ENCODE results near the gene YBX3. TPM values are rescaled to one million over a fixed set of nuclear protein-coding genes. Genes with fewer than 3 reads are reported as not detected.

YBX3 gene
- total RNA-seq, 1 donor from 2014 or later: 16.7 TPM

DNA sequence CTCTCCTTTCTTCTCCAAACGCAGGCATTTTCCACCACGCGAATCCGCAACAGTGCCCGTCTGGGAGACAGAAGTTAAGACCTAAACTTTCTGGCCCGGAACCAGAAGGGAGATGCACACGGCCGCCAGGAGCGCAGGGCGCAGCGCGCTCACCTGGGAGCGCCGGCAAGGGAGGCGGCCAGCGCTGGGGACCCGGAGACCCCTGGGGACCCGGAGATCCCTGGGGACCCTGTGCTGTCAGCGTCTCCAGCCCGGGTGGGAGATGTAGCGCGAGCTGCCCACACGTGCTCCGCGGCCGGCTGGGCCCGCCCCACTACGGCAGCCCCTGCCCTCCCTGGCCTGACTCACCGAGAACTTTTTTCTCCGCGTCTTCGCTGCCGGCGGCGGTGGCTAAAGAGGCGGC, 620 bp downstream of the YBX3 start:
- peak; percentile 48 for DNase-seq (ENCODE audit: low spot score)
- ATAC-seq: peak; percentile 66

DNA sequence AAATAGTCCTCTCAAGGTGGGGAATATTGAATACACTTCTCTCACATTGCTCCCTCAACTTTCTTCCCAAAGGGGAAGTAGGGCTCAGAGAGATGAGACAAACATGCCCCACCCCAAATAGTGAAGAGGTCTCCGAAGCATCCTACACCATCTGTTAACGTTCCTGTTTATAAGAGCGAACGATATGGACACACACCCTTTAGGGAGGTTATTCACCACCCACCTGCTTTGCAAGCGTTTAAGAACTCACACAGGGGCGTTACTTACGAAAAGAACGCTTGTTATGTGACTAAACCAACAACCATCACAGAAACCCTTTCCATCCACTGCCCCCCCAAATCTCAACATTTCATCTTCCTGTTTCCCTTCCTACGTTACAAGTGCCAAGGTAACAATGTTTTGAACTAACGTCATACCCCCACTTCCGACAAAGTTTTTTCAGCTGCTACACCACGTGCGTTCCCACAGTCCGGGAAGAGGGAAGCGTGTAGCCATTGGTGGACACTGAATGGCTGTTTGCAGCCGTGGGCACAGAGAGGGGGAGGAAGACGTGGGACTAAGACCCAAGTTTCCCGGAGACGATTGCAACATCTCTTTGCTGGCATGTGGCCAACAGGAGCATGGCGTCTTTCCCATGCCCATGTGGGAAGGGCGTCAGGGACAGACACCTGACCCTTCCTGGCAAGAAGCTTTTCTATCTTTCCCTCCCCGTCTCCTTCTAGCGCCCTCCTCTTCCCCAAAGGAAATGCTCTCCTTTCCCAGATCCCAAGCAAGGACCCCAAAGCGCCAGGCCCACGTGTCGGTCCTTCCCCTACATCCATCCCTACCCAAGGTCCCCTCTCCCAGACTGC, 1.2 kb downstream of the YBX3 start:
- DNase-seq (ENCODE audit: low spot score): peak; percentile 64
- peak; percentile 47 for ATAC-seq

DNA sequence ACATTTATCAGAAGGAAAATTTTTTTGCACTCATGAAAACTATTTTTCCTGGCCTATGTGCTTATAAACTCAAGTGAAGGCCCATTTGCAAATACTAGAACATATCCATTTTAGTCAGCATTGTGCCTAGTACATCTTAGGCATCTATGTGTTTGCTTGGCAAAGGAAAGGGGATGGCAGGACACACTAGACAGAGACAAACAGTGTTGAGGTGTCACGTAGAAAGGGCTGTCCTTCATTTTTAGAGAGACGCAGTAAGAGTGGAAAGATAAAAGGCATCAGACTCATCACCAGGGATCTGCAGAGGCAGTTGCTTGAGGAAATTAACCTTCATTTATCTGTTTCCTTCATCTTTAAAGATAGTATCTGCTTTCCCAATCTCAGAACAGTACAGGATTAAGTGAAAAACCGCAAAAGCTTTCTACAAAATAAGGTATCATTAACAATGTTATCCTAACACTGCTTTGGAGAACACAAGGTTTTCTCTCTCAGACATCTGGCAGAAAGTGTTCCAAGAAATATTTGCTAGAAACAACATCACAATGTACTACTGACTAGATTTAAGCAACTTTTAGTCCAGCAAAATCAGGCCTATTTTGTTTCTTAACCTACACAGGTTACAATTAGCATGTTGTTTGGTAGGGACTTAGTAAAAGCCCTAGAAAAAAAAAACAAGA, 2.0 kb downstream of the YBX3 start:
- ATAC-seq (no peak), DNase-seq (ENCODE audit: low spot score) (no peak)

DNA sequence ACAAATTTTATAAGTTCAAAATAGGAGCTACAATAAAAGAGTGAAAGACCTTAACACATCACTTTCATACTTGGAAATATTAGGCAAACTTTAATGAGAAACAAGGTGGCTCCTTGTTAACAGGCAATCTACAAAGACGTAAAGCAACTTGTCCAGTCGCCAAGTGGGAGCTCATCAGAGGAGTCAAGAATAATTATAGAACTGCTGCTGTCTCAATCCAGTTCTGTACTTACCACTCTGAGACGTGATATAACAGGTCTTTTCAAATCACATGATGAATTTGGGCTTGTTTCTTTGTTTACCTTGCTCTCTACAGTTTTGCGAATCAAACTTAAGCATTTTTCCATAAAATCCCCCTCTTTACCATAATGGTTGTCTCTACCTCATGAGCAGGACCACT, 3.6 kb downstream of the YBX3 start:
- DNase-seq (ENCODE audit: low spot score) (no peak), ATAC-seq (no peak)

DNA sequence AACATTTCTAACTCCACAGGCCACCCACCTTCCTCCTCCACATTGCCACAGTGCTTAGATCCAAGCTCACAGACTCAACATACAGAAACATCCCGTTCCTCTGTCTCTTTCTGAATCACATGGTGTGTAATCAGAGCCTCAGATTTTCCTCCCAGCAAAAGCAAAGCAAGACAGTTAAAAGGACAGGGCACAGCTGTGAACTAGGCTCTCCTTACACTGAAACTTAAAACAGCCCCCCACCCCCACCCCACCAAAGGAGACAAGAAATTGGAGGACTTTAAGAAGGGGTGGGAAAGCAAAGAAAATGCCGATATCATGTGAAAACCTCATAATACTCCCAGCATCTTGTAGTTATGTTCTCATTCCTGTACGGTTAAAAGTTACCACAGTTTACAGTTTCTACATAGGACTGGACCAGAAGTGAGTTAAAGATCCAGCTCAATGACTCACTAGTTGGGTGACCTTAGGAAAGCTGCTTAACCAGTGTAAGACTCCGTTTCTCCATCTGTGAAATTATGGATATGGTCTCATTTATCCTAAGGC, 4.8 kb downstream of the YBX3 start:
- ATAC-seq (no peak), DNase-seq (ENCODE audit: low spot score) (no peak)

DNA sequence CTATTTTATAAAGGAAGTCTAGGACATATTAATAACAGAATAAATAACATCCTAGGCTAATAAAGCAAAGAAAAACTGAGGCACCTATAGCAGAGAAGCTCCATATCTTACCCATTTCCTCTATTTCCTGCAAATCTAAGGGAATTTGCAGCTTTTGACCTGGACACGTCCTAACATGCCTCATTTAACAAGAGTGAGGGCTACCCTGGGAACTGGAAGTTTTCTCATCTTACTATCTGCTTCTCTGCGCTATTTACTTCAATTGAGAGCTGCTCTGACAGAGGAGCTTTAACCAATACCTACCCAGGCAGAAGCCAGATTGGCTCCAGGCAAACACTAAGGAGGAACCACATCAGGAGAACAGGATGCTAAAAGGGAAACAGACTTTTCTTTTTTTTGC, 5.7 kb downstream of the YBX3 start:
- DNase-seq (ENCODE audit: low spot score) (no peak), ATAC-seq (no peak)

DNA sequence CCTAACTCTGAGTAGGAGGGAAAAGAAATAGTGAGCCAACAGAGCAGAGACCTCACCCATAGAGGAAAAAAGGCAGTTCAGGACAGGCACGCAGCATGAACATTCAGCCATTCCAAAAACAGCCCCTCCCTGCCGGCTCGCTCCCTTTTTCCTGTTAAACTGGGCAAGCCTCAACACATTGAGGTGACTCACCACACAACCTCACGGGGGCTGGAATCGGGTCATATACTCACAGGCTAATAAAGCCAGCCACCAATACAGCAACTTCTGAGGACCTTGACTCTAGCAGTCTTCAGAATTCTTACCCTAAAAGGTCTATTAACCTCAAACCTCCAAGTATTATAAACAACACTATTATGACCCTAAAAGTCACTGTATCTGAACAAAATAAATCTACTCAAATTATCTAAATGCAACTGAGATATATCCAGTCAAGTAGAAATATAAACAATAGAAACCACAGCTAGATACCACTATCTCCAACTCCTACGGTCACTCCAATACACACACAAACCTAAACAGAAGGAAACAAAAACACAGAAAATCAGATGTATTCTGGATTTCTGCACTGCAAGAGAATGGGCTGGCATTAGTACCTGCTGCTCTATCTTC, 6.3 kb downstream of the YBX3 start:
- DNase-seq (ENCODE audit: low spot score) (no peak), ATAC-seq (peak; percentile 36)

DNA sequence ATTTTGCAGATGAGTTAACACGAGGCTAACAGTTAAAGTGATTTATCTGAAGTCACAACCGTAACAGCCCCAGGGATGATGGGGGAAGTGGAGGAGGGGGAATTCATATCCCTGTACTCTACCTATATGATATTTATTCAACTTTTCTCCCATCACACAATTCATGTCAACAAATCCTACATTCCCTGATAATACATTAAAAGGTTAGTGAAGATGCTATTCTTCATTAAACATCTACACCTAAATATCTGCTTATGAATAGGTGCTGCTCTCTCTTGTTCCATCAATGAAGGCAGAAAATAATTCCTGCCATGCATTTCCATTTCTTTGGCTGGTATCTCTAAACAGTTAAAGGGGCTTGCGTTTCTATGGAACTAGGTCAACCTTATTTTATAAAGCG, 6.8 kb downstream of the YBX3 start:
- DNase-seq (ENCODE audit: low spot score): no peak
- ATAC-seq: no peak

DNA sequence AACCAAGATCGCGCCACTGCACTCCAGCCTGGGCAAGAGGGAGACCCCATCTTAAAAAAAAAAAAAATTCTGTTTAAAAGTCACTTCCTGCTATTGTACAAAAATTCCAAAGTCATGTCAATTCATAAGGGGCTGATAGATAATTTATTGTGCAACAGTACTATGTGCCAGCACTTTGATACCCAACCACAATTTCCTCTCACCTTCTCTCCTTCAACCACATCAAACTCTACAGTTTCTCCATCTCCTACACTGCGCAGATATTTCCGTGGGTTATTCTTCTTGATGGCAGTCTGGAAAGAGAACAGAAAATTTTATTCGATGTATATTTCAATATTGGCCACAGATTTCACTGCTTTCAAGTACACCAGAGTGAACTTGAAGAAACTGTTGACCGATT, 7.6 kb downstream of the YBX3 start:
- DNase-seq (ENCODE audit: low spot score) (no peak), ATAC-seq (no peak)

DNA sequence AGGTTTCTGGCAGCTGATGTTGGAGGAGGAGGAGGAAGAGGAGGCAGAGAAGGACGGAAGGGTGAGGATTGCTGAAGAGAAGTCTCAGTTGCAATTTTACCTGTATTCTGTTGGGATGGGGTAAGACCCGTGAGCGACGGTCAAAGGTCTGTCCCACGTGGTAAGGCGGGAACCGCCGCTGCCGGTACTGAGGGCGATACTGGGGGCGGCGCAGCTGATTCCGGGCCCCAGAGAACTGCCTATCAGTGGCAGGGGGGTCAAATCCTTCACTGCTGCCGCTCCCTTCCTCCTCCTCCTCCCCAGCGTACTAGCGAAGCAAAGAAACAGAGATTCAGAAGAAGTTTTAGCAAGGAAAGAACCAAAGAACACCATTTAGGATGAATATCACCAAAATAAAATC, 13.3 kb downstream of the YBX3 start:
- ATAC-seq (no peak), DNase-seq (ENCODE audit: low spot score) (no peak)

DNA sequence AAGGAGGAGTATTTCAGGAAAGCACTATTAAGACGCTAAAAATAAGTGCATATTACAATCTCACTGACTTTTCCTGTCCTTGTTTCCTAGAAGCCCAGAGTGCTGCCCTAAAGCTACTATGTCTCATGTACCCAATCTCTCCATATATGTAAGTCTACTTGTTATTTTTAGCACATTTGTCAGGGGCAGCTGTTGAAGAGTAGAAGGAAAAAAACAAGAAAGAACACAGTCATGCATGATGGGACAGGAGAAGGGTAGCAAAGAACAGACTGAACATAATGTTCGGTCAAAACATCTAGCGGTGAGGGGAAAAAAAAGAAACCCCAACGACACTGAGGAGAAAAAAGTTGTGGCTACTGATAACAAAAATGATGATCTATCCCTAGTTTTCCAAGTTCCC, 14.3 kb downstream of the YBX3 start:
- ATAC-seq: no peak
- no peak for DNase-seq (ENCODE audit: low spot score)

DNA sequence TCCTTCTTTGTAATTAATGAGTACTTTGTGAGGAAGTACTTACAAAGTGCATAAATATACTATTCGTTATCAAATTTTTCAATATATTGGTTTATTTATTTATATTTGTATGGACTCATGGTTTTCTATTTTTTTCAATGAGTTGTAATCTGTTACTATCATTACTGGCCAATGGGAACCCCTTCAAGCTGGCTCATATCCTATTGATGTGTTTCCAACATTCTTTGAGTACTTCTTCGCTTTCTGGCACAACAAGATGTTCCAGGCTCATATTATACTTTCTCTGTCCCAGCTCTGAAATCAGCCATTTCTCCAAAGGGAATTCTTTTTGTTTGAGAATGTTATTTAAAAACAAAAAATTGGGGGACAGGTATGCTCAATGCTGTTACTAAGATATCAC, 17.5 kb downstream of the YBX3 start:
- ATAC-seq (no peak), DNase-seq (ENCODE audit: low spot score) (no peak)

DNA sequence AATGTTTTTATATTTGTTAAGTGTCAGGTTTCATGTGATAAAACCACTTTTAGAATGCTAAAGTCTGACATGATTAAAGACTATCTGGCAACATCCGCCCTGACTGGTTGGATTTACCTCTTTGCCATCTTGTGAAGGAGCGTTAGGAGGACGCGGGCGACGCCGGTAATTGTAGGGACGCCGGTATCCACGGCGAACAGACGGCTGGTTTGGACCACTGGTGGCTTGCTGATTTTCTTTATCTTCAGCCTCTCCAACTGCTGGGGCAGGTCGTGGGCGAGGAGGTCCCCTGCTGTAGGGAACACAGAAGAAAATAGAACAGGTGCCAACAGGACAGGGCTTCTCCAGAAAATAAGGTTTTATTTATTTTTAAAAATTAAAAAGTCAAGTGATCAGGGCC, 21.3 kb downstream of the YBX3 start:
- no peak for ATAC-seq
- no peak for DNase-seq (ENCODE audit: low spot score)

DNA sequence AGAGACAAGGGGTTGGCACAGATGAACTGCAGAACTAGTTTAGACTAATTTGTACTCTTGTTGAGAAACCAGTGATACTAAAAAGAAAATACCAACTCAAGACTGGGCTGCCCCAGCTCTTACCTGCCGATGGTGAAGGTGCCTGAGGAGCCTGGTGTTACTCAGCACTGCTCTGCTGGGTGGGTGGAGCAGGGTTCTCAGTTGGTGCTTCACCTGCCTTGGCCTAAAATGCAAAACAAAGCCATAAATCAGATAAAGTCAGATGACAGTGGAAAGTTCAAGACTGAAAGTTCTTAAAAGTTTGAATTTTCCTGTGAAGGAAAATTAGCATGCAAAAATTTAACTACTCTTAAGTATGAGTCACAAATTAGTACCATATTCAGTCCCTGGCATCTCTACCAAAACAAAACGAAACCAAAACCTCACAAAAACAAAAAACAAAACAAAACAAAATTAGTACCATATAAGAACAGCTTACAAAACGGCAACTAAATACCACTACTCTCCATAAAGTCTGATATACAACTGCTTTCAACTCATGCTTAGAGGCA, 21.9 kb downstream of the YBX3 start:
- DNase-seq (ENCODE audit: low spot score) (no peak), ATAC-seq (no peak)

DNA sequence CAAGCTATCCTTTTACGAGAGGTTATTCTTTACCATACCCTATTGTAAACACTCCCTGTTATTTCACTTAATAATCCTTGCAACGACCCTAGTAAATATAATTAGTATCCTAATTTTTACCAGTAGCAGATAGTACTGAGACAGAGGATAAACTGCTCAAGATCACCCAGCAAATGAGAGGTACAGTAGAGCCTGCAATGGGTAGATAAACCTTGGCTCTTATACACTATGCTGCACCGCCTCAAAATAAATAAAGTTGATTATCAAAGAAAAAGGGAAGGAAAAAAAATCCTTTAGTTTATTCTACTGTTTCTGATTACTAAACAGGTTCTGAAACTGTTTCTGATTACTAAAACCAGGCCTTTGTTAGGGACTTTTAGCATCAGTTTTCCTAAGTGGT, 22.5 kb downstream of the YBX3 start:
- DNase-seq (ENCODE audit: low spot score): no peak
- no peak for ATAC-seq

DNA sequence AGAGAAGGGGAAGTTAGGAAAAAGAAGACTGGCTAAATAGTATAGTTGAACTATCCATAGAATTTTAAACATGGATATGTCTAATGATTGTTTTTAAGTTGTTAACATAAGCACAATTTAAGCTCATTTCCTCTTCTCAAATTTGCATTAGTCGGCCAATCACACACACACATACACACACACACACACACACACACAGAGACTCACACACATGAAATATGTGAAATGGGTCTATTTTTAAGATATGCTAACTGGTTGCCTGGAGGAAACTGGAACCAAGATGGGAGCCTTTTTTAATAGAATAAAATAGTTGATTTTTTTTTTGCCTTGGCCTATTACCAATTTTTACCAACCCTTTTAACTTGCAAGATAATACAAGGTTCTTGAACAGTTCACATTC, 25.3 kb downstream of the YBX3 start:
- no peak for ATAC-seq
- no peak for DNase-seq (ENCODE audit: low spot score)

DNA sequence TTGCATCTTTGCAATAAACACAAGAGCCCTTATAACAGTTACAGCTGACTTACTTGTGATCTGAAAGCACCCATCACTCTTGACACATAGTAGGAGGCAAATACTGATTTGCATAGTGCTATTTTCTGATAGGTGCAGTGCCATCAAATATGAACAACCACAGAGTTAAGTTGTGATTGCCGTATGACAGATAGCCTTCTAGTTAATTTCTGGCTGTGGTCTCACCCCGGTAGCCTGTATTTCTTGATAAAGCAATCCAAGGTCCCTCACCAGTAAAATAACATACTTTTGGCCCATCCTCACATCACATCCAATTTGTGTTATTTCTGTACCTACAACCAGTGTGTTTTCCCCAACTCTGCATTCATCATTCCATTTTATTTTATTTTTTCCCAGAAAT, 26.0 kb downstream of the YBX3 start:
- no peak for ATAC-seq
- no peak for DNase-seq (ENCODE audit: low spot score)

DNA sequence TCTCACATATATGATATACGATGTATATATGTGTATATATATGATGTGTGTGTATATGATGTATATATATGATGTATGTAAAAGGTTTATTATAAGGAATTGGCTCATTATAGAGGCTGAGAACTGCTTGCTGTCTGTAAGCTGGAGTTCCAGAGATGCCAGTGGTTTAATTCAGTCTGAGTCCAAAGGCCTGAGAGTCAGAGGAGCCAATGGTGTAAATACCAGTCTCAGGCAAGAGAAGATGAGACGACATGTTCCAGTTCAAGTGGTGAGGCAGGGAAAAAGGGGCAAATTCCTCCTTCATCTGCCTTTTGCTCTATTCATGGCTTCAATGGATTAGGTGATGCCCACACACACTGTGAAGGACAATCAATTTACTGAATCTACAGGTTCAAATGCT, 32.2 kb downstream of the YBX3 start:
- DNase-seq (ENCODE audit: low spot score) (no peak), ATAC-seq (no peak)

DNA sequence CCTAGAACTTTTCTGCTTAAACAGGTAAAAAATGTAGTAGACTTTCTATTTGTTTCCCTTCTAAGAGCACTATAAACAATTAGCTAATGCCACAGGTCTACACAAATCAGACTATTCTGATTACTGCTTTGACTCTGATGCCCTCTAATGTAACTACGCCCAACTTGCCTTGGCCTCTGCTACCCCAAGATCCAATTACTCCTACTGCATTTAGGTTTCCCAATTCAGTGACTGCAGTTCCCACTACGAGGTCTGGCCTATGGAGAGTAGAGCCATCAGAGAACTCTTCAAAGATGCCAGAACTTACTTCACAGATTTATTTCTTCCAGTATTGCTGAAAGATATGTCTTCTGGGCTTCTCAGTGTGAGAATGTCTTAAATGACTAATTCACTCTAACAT, 34.0 kb downstream of the YBX3 start:
- DNase-seq (ENCODE audit: low spot score) (no peak), ATAC-seq (no peak)

DNA sequence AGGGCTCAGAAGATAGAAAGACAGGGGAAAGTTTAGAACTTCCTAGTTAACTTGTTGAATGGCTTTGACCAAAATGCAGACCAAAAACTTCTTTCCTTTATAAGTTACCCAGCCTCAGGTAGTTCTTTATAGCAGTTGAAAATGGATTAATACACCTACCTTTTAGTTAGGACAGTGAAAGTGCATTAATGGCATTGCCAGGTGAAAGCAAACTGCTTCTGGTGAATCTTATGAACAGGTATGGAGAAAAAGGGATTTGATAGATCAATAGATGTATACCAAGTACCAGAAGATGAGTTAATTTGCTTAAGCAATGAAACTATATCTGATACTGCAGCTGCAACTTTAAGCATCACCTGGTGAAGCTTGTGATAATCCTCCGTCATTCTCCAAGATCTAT, 35.1 kb downstream of the YBX3 start:
- no peak for DNase-seq (ENCODE audit: low spot score)
- no peak for ATAC-seq

DNA sequence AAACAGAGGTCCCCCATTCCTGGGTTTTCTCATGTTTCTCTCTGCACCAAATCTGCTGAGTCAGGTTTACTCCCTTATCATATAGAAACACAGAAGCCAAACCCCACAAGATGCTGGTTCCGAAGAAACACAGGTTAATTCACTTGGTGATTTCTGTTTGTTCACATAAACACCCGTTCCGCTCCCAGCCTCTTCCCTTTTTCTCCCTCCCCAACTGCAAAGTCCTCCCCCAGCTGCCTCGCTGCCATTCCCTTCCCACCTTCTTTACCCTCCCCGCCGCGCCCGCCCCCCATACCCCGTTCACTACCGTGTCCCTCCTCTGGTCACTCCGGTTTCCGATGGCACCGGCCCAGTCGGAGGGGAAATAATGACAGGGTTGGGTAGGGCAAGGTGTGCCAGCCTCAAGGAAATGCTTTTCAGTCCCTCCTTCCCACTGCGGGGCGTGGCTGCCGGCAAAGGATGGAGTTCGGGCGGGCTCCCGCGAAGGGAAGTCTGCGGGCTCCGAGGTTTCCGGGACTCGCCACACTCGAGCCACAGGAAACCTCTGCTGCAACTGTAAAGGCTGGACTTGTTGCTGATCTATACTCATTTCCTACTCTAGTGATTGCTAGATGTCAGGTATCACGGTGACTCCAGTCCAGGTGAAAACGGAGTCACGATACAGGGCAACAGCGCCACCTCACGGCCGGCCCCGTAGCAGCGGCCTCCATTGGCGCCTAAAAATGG, 49.3 kb downstream of the YBX3 start, which contains the start of gene STYK1:
Gene STYK1, minus strand, starts transcription at position 394 of the 726 bp plus-strand sequence. CDS start 39,434 bp downstream, outside the sequence.
- DNase-seq (ENCODE audit: low spot score): peak; percentile 48
- ATAC-seq: peak; percentile 79
